Hepatic stellate cell (primary cell): ENCODE measurements around the gene SSMEM1.
"Not testable (repeated sequence)": the region's sequence is repeated elsewhere in the genome, so short reads cannot be mapped to it uniquely, and the experiment has no call there.

ENCODE experiments used
- DNase-seq: peaks from one replicate; pipeline ENCODE4 v3.0.0; 2011; ENCODE audit warnings: low spot score

Gene SSMEM1

DNA sequence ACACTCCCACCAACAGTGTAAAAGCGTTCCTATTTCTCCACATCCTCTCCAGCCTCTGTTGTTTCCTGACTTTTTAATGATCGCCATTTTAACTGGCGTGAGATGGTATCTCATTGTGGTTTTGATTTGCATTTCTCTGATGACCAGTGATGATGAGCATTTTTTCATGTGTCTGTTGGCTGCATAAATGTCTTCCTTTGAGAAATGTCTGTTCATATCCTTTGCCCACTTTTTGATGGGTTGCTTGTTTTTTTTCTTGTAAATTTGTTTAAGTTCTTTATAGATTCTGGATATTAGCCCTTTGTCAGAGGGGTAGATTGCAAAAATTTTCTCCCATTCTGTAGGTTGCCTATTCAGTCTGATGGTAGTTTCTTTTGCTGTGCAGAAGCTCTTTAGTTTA is 42.0 kb downstream of the SSMEM1 start:
- DNase-seq, result not testable (repeated sequence)

- DNase-seq, result no peak
These were observed 46.9 kb downstream of the SSMEM1 start for GRCh38 chr7:130254555-130254954.

GRCh38 chr7:130256704-130257103 is 49.0 kb downstream of the SSMEM1 start:
- DNase-seq, result no peak

GRCh38 chr7:130258494-130259078 is 50.9 kb downstream of the SSMEM1 start:
- no peak for DNase-seq

DNA sequence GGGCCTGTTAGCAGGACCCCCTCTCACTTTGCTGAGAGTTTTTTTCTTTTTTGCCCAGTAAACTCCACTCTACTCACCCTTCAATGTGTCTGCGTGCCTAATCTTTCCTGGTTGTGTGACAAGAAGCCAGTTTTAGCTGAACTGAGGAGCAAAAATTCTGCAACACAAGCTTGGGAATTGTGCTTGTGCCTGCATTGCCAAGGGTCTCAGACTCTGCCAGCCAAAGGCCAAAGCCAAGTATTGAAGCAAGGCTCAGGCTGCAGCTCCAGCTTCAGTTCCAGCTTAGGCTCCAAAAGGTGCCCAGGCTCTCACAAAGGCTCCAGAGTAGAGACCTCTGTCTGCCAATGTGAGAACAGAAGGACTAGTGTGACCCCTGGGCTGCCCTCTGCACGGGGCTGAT is 54.8 kb downstream of the SSMEM1 start:
- no peak for DNase-seq

GRCh38 chr7:130263130-130263529 is 55.5 kb downstream of the SSMEM1 start:
- DNase-seq, result no peak
